Ectodermal cell (in vitro differentiated cells): ENCODE data around the gene LMBR1.
A peak's percentile ranks its signal among the peaks of the same experiment; 100 is the strongest.

Experiments
- H3K27ac ChIP-seq: 2 replicates; pipeline ENCODE4 v1.7.0; 2013; ENCODE audit warnings: mild to moderate bottlenecking, low read depth, low read length; ENCODE audit not compliant: insufficient read depth, poor library complexity, severe bottlenecking
- H3K27me3 ChIP-seq: 2 replicates; pipeline ENCODE4 v1.7.0; 2013; ENCODE audit warnings: mild to moderate bottlenecking, low read length; ENCODE audit not compliant: insufficient read depth, control insufficient read depth, poor library complexity, severe bottlenecking
- H3K36me3 ChIP-seq: one replicate; pipeline ENCODE4 v1.7.0; 2013; ENCODE audit warnings: low read length; ENCODE audit not compliant: control insufficient read depth, insufficient read depth
- H3K4me1 ChIP-seq: one replicate; pipeline ENCODE4 v1.7.0; 2013; ENCODE audit warnings: low read length; ENCODE audit not compliant: control insufficient read depth, insufficient read depth
- H3K4me3 ChIP-seq: 2 replicates; pipeline ENCODE4 v1.7.0; 2013; ENCODE audit warnings: low read depth, low read length, control low read depth; ENCODE audit not compliant: insufficient read depth
- H3K9me3 ChIP-seq: 2 replicates; pipeline ENCODE4 v1.7.0; 2013; ENCODE audit warnings: mild to moderate bottlenecking, low read length, moderate library complexity; ENCODE audit not compliant: control insufficient read depth
- WGBS, 2 experiments: methylation state at CpG; one replicate each; pipeline ENCODE4 v1.1.7; 2013; ENCODE audit warnings: missing lambda C conversion rate in 2 of 2; 5-methylcytosine and 5-hydroxymethylcytosine counted together

The LMBR1 gene

DNA sequence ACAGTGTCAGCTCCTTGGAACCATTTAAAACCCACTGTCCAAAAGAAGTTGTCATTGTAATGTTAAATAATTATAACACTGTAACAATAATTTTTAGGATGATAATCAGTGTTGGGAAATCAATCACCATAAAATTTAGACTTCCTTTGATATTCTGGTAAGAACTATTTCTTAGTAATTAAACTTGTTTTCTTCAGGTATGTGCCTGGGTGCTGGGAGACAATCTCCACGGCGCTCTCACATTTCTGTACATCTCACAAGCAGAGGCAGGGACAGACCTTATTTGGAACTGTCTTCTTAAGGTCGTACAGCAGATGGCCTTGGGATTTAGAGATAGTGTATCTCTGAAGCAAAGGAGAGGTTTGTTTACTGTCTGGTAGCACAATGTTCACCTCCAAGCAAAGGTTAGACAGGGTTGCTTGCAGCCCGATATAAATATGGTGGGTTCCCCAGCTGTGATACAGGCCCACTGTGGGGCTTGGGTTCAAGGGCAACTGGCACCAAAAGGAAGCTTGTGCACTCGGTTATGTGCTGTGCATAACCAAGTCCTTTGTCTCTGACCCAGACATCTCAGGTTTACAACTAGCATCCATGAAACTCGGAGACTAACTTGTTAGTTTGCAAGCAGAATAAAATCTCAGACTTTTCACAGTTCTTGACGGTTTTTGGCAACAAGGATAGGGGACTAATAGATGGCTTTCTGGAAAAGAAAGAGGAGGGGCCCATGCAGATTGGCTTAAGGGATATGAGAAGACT is 126.9 kb downstream of the LMBR1 start:
- Histone ChIP-seq H3K4me1 (no peaks in the 10 kb centered on the region), H3K27me3 (no peaks in the 10 kb centered on the region), H3K36me3 (no peaks in the 10 kb centered on the region), H3K9me3 (no peaks in the 10 kb centered on the region), H3K4me3 (no peak overlapping the region), H3K27ac (no peak overlapping the region)
- 91 to 94% methylated on average over 7 of the region's 7 CpGs for WGBS, 2 experiments

GRCh38 chr7:156764766-156765165 is 128.2 kb downstream of the LMBR1 start:
- Histone ChIP-seq H3K9me3 (no peaks in the 10 kb centered on the region), H3K36me3 (no peaks in the 10 kb centered on the region), H3K27ac (no peak overlapping the region), H3K27me3 (no peaks in the 10 kb centered on the region), H3K4me1 (no peaks in the 10 kb centered on the region), H3K4me3 (no peak overlapping the region)
- 97 to 98% methylated on average over 3 of the region's 3 CpGs for WGBS, 2 experiments

- WGBS, 2 experiments = 41 to 51% methylated on average over 8 of the region's 8 CpGs
- Histone ChIP-seq H3K36me3 (no peaks in the 10 kb centered on the region), H3K4me3 (no peak overlapping the region), H3K4me1 (no peaks in the 10 kb centered on the region), H3K27ac (no peak overlapping the region), H3K27me3 (no peaks in the 10 kb centered on the region), H3K9me3 (no peaks in the 10 kb centered on the region)
Measured at GRCh38 chr7:156764016-156764669, 128.8 kb downstream of the LMBR1 start.

GRCh38 chr7:156759579-156760202 is 133.3 kb downstream of the LMBR1 start:
- no peak overlapping the region for H3K27ac ChIP-seq
- 94% methylated on average over 7 of the region's 7 CpGs for whole genome bisulfite sequencing, 2 experiments
- H3K9me3 ChIP-seq = no peaks in the 10 kb centered on the region
- H3K4me1 ChIP-seq = no peaks in the 10 kb centered on the region
- H3K27me3 ChIP-seq = no peaks in the 10 kb centered on the region
- no peak overlapping the region for H3K4me3 ChIP-seq
- H3K36me3 ChIP-seq = no peaks in the 10 kb centered on the region

- H3K27me3 ChIP-seq = no peaks in the 10 kb centered on the region
- no peaks in the 10 kb centered on the region for H3K9me3 ChIP-seq
- H3K36me3 ChIP-seq = no peaks in the 10 kb centered on the region
- 95 to 96% methylated on average over 2 of the region's 2 CpGs for WGBS, 2 experiments
- no peak overlapping the region for H3K27ac ChIP-seq
- no peak overlapping the region for H3K4me3 ChIP-seq
- no peaks in the 10 kb centered on the region for H3K4me1 ChIP-seq
Measured at GRCh38 chr7:156759143-156759542, 133.8 kb downstream of the LMBR1 start.

GRCh38 chr7:156754201-156754600 is 138.8 kb downstream of the LMBR1 start:
- peaks cover 26% of the 10 kb centered on the region for H3K4me1 ChIP-seq
- H3K27me3 ChIP-seq = no peaks in the 10 kb centered on the region
- WGBS, 2 experiments = 86 to 97% methylated on average over 2 to 4 of the region's 4 CpGs
- H3K27ac ChIP-seq = no peak overlapping the region
- H3K36me3 ChIP-seq = no peaks in the 10 kb centered on the region
- H3K9me3 ChIP-seq = no peaks in the 10 kb centered on the region
- H3K4me3 ChIP-seq = no peak overlapping the region

GRCh38 chr7:156753630-156754029 is 139.4 kb downstream of the LMBR1 start:
- H3K36me3 ChIP-seq = no peaks in the 10 kb centered on the region
- no peak overlapping the region for H3K27ac ChIP-seq
- WGBS, 2 experiments = 74 to 75% methylated on average over 7 of the region's 7 CpGs
- H3K27me3 ChIP-seq = no peaks in the 10 kb centered on the region
- peaks cover 26% of the 10 kb centered on the region for H3K4me1 ChIP-seq
- H3K4me3 ChIP-seq = no peak overlapping the region
- H3K9me3 ChIP-seq = no peaks in the 10 kb centered on the region

GRCh38 chr7:156753229-156753560 is 139.8 kb downstream of the LMBR1 start:
- Histone ChIP-seq H3K4me3 (no peak overlapping the region), H3K9me3 (no peaks in the 10 kb centered on the region), H3K27me3 (no peaks in the 10 kb centered on the region), H3K4me1 (peaks cover 26% of the 10 kb centered on the region), H3K27ac (no peak overlapping the region), H3K36me3 (no peaks in the 10 kb centered on the region)
- WGBS, 2 experiments = 94% methylated on average over 4 of the region's 4 CpGs

DNA sequence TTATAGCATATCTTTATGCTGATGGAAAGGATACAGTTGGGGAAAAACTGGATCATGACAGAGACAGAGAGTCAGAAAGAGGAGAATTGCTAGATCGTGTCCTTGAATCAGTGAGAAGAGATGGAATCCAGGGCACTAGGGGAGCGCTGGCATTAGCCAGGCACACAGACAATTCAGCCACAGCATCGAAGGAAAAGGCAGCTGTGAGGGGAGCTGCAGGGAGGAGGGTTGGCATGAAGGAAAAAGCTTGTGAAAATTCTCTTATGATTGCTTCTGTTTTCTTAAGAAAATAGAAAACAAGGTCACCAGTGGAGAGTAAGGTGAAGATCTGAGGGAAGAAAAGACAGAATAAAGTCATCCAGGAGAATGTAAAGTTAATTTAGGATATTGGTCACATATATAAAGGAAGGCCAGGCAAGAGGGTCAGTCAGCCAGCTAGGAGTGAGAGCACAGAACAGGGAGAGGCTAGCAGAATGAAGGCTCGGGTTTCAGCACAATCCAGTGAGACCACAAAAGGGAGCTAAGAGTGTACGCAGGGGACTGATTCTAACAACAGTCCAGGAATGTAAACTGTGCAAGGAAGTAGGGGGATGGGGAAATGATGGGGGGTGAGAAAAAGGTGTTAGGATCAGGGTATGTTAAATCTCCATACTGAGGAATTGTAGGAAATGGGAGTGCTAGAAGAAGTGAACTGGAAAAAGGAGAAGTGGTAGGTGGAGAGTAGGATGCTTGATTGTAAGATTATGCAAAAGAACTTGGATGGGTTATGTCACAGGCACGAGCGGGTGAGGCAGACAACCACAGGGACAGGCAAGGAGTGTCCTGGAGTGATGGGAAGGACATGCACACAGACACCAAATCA is 140.4 kb downstream of the LMBR1 start:
- no peak overlapping the region for H3K4me3 ChIP-seq
- no peaks in the 10 kb centered on the region for H3K9me3 ChIP-seq
- H3K4me1 ChIP-seq = peaks cover 26% of the 10 kb centered on the region
- H3K27me3 ChIP-seq = no peaks in the 10 kb centered on the region
- no peaks in the 10 kb centered on the region for H3K36me3 ChIP-seq
- peak overlapping the region; percentile 65 for H3K27ac ChIP-seq
- 52 to 54% methylated on average over 7 of the region's 7 CpGs for WGBS, 2 experiments

GRCh38 chr7:156751319-156751718 is 141.7 kb downstream of the LMBR1 start:
- H3K27me3 ChIP-seq = no peaks in the 10 kb centered on the region
- no peak overlapping the region for H3K4me3 ChIP-seq
- peaks cover 26% of the 10 kb centered on the region for H3K4me1 ChIP-seq
- WGBS, 2 experiments = 99 to 100% methylated on average over 3 of the region's 3 CpGs
- H3K36me3 ChIP-seq = no peaks in the 10 kb centered on the region
- no peaks in the 10 kb centered on the region for H3K9me3 ChIP-seq
- no peak overlapping the region for H3K27ac ChIP-seq
